AG04449 (cell line): Measurements from ENCODE around the gene RIPK3.
"Not testable (repeated sequence)": the region's sequence is repeated elsewhere in the genome, so short reads cannot be mapped to it uniquely, and the experiment has no call there.

ENCODE experiments used
- CTCF ChIA-PET: fragments of 350-600 bp; formaldehyde crosslinking; extraction: SDS; loops from one replicate; lab custom pipeline; 2021; ENCODE audit warnings: antibody characterized with exemption; lab: Yijun Ruan, JAX
- POLR2A ChIA-PET: fragments of 400-600, 350-600 bp; formaldehyde crosslinking; extraction: SDS; loops from one replicate; lab custom pipeline; 2020; ENCODE audit warnings: antibody characterized with exemption, inconsistent platforms; lab: Yijun Ruan, JAX
- DNase-seq: peaks from one replicate; pipeline ENCODE4 v3.0.0-alpha.2; 2010; ENCODE audit warnings: low read depth, low spot score
- H3K4me3 ChIP-seq: 2 replicates; pipeline ENCODE4 v1.5.1; 2011; ENCODE audit warnings: low read depth, mild to moderate bottlenecking, control low read depth, low read length
- CTCF ChIP-seq: IDR thresholded peaks from one replicate; pipeline ENCODE4 v1.5.1; 2011; ENCODE audit warnings: mild to moderate bottlenecking, moderate library complexity, low read length, control low read depth, inconsistent platforms; ENCODE audit not compliant: insufficient read depth; ENCODE audit errors: missing control alignments

RIPK3 gene

DNA sequence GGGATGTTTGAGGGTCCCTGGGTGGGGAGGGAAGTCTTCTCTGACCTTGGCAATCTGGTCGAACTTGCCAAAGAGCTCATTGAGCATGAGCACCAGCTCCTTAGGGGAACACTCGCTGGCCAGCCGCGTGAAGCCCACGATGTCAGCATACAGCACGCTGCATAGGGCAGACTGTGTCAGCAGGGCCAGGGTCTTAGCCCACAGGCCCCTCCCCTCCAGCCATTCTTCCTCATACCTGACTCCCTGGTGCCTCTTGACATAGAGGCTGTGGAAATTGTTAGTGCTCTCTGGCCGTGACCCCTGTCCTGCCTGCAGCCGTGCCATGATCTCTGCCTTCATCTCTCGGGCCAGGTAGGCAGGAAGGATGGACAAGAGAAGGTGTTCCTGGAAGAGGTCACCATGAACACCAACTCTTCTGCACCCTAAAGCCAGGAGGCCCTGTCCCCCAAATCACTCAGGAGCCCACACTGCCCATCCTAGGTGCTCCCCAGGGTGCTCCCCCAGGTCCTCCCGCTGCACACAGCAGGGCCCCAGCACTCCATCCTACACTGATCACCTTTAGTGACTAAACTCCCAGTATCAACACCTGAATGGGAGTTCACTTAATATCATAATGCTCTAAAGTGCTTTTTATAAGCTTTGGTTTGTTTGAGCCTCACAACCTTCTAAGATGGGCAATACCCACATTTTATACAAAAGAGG, 8.7 kb downstream of the RIPK3 start:
- TF ChIP-seq CTCF, result no peak
- POLR2A ChIA-PET, result interaction anchor here (1.0 kb wide), 1 partner anchor 101 kb away, joined by 3 read pairs; no protein-coding TSS in a partner anchor
- DNase-seq, result no peak

DNA sequence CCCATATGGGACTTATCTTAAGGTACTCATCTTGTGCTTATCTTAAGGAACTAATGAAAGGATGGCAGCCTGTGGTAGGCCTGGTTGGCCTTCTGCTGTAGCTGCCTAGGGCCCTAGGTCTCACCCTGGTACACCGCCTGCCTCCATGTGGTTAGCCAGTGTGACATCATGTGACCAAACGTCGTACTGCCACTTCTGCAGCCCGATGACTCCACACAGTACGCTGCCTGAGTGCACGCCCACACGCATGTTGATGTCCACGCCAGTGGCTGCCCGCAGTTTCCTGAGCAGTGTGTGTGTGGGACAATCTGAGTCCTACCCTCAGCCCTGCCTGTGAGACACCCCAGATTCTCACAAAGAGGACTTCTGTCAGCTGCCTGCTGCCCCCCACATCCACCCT, 10.1 kb downstream of the RIPK3 start:
- DNase-seq, result no peak
- ChIA-PET CTCF (interaction anchor here (1.0 to 37.5 kb wide), 9 partner anchors 9 to 98 kb away, joined by 3 to 1633 read pairs (median 23); partner anchors contain the start of genes CBLN3, CIDEB, DHRS1 and KHNYN), POLR2A (no interaction called here)
- no peak overlapping the region for H3K4me3 ChIP-seq
- TF ChIP-seq CTCF, result no peak

More for the DNA sequence above, 8.7 kb downstream of the RIPK3 start:
- CTCF ChIA-PET, result interaction anchor here (0.8 to 37.5 kb wide), 14 partner anchors 10 to 273 kb away, joined by 3 to 1633 read pairs (median 26); partner anchors contain the start of genes CBLN3, CIDEB, DHRS1 and KHNYN
- no peak overlapping the region for H3K4me3 ChIP-seq

DNA sequence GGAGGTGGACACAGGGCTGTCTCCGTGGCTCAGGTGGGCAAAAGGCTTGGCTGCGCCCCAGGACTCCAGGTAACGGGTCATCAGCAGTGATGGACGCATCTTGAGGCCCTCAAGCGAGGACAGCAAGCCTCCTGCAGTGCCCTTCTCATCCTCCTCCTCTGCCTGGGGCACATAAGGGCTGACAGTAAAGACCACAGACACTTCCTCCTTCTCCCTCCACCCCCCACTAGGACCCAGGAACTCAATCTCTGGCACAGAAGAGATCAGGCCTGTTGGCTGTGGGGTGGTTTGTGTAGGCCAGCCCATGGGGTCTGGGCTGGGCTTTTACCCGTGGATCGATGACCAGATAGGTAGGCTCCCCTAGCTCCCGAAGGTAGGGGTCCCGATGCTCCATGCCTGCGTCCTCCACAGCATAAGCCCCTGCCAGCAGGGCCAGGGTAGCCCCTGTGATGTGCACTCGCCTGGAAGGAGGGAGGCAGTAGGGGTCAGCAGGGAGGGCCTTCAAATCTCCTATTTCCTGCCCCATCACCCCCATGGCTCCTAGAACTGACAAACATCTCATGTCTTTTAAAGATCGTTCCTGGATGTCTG, 10.6 kb downstream of the RIPK3 start:
- ChIA-PET POLR2A (no interaction called here), CTCF (interaction anchor here (1.0 to 37.5 kb wide), 9 partner anchors 10 to 98 kb away, joined by 3 to 1633 read pairs (median 14); partner anchors contain the start of genes CBLN3, CIDEB, DHRS1 and KHNYN)
- H3K4me3 ChIP-seq, result no peak overlapping the region
- no peak for DNase-seq
- no peak for TF ChIP-seq CTCF

GRCh38 chr14:24327914-24328313, 11.9 kb downstream of the RIPK3 start:
- POLR2A ChIA-PET, DNase-seq, H3K4me3 ChIP-seq: not testable (repeated sequence)
- peak; percentile 17 for TF ChIP-seq CTCF
- CTCF ChIA-PET, result interaction anchor here (0.5 to 37.5 kb wide), 12 partner anchors 9 to 343 kb away, joined by 3 to 1633 read pairs (median 6); partner anchors contain the start of genes CBLN3, CIDEB, DHRS1 and KHNYN

DNA sequence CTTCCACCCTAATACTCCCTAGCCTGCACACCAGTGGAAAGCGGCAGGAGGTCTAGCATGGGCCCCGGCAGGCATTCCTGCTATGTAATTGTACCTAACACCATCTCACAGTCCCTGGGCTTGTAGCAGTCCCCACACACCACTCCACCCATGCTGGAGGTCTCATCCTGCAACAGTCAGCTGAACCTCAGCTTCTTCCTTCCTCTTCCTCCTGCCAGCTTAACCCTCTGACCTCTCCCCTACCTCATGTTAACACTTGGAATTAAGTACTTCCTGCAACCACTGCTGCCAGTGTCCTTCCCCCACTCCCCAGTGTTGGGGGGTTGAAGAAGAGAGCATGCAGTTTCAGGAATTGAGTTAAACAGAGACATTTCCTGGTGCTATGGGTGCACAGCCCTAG, 12.5 kb downstream of the RIPK3 start:
- DNase-seq, result no peak
- ChIA-PET CTCF (interaction anchor here (1.1 to 37.5 kb wide), 9 partner anchors 8 to 100 kb away, joined by 3 to 1633 read pairs (median 14); partner anchors contain the start of genes CBLN3, CIDEB, DHRS1 and KHNYN), POLR2A (no interaction called here)
- no peak for TF ChIP-seq CTCF
- H3K4me3 ChIP-seq, result no peak overlapping the region

GRCh38 chr14:24325963-24326362, 13.8 kb downstream of the RIPK3 start:
- TF ChIP-seq CTCF, result no peak
- ChIA-PET CTCF (interaction anchor here (0.6 to 37.5 kb wide), 5 partner anchors 7 to 101 kb away, joined by 3 to 1633 read pairs (median 114); partner anchors contain the start of genes ADCY4, CBLN3, CIDEB and DHRS1), POLR2A (no interaction called here)
- no peak for DNase-seq
- no peak overlapping the region for H3K4me3 ChIP-seq
